ENCODE data around the gene LMAN1L. TPM values are rescaled to one million over a fixed set of nuclear protein-coding genes. Genes with fewer than 3 reads are reported as not detected.
"Not testable (repeated sequence)": the region's sequence is repeated elsewhere in the genome, so short reads cannot be mapped to it uniquely, and the experiment has no call there.

Gene LMAN1L
- total RNA-seq, 1 donor from 2014 or later: not detected

DNA sequence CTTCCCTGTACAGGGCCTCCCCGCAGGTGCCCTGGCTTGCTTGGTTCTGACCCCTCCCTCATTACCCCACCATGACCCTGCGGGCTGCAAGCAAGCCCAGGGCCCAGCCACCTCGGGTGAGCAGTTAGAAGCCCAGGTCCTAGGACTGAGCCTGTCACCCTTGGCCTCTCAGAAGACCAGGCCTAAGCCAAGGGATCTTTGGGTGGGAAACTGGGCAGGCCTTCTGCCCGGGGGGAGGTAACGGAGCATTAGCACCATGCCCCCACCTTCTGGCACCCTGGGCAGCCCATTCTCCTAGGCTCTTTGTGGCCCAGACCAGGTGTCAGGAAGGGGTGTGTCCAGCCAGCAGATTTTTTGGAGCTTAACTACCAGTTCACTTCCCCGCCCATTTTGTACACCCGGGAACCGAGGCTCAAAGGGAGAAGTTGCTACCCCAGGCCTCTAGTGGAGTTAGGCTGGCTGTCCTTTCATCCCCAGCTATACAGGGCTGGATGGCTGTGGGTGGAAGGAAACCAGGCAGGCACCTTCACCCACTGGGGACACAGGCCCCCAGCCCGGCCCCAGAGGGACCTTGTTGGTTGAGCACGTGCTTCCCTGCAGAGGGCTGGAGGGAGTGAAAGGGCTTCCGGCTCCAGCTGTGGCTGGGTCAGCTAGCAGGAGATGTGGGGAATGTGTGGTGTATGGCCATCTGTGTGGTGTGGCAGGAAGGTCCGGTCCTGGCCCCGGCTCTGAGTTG lies 29.4 kb upstream of the LMAN1L start:
- no peak for DNase-seq (ENCODE audit: extremely low spot score, unreplicated experiment)
- peaks cover 60% of the 10 kb centered on the region for H3K4me1 Mint-ChIP-seq (ENCODE audit: unreplicated experiment)

DNA sequence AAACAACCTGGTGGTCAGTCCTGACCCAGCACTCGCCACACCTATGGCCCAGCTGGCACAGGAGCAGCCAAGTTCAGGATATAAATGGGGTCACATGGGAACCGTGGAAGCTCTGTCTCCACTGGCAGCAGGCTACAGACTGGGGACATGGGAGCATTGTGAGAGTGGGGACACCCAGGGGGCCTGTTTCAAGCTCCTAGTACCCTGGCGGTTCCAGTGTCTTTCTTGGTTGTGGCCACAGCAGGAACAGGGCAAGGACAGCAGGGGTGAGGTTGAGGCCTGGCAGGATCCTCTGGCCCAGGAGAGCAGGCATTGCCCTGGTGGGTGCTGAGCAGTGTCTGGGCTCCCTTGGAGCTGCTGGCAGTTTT lies 28.8 kb upstream of the LMAN1L start:
- Mint-ChIP-seq H3K9me3 (ENCODE audit: unreplicated experiment) (no peaks in the 10 kb centered on the region), H3K27ac (ENCODE audit: unreplicated experiment) (peak overlapping the region; percentile 79), H3K4me3 (ENCODE audit: unreplicated experiment) (peak overlapping the region; percentile 81), H3K27me3 (ENCODE audit: unreplicated experiment) (no peaks in the 10 kb centered on the region), H3K4me1 (ENCODE audit: unreplicated experiment) (peaks cover 62% of the 10 kb centered on the region), H3K36me3 (ENCODE audit: unreplicated experiment) (no peaks in the 10 kb centered on the region)
- no peak for DNase-seq (ENCODE audit: extremely low spot score, unreplicated experiment)
- TF ChIP-seq, protein P1, sequence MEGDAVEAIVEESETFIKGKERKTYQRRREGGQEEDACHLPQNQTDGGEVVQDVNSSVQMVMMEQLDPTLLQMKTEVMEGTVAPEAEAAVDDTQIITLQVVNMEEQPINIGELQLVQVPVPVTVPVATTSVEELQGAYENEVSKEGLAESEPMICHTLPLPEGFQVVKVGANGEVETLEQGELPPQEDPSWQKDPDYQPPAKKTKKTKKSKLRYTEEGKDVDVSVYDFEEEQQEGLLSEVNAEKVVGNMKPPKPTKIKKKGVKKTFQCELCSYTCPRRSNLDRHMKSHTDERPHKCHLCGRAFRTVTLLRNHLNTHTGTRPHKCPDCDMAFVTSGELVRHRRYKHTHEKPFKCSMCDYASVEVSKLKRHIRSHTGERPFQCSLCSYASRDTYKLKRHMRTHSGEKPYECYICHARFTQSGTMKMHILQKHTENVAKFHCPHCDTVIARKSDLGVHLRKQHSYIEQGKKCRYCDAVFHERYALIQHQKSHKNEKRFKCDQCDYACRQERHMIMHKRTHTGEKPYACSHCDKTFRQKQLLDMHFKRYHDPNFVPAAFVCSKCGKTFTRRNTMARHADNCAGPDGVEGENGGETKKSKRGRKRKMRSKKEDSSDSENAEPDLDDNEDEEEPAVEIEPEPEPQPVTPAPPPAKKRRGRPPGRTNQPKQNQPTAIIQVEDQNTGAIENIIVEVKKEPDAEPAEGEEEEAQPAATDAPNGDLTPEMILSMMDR (IDR thresholded peaks at IDR 0.05): no peak

More for the DNA sequence above, 29.4 kb upstream of the LMAN1L start:
- Mint-ChIP-seq H3K9me3 (ENCODE audit: unreplicated experiment) (no peaks in the 10 kb centered on the region), H3K36me3 (ENCODE audit: unreplicated experiment) (no peaks in the 10 kb centered on the region), H3K27ac (ENCODE audit: unreplicated experiment) (peak overlapping the region; percentile 79), H3K4me3 (ENCODE audit: unreplicated experiment) (peak overlapping the region; percentile 81), H3K27me3 (ENCODE audit: unreplicated experiment) (no peaks in the 10 kb centered on the region)
- TF ChIP-seq, protein P1 (IDR thresholded peaks at IDR 0.05): no peak

DNA sequence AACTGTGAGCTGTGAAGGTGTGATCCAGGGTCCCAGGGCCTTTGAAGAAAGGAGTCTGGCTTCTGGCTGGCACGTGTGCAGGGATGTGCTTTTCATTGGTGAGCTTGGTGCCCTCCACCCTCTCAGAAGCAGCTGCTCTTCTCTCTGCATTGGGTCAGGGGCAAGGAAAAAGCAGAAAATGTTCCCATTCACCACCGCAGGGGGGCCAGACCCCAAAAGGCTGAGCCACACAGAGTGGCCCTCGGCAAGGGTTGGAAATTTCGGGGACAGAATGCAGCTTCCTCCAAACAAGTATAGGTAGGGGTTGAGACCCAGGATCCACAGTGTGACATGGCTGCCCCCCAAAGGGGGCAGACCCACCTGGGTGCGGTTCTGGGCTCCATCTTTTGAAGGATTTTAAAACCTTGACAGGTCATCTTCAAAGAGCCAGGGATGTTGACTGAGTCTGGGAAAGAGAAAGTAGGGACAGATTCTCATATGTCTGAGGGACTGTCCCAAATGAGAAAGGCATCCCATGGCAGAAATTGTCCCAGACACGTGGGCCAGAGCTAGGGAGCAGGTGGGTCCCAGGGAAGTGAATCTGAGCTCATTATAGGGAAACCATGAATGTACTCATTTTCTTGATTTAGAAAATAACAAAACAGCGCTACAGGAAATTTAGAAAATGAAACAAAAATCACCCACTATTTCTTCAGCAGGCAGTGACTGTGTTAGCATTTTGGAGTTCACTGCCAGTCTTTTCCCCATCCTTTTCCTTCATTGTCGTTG lies 28.0 kb upstream of the LMAN1L start:
- H3K36me3 Mint-ChIP-seq (ENCODE audit: unreplicated experiment): no peaks in the 10 kb centered on the region
- peaks cover 68% of the 10 kb centered on the region for H3K4me1 Mint-ChIP-seq (ENCODE audit: unreplicated experiment)
- DNase-seq (ENCODE audit: extremely low spot score, unreplicated experiment): no peak
- TF ChIP-seq, protein P1 (IDR thresholded peaks at IDR 0.05): no peak
- peak overlapping the region; percentile 29 for H3K27ac Mint-ChIP-seq (ENCODE audit: unreplicated experiment)
- H3K9me3 Mint-ChIP-seq (ENCODE audit: unreplicated experiment): no peaks in the 10 kb centered on the region
- no peak overlapping the region for H3K4me3 Mint-ChIP-seq (ENCODE audit: unreplicated experiment)
- no peaks in the 10 kb centered on the region for H3K27me3 Mint-ChIP-seq (ENCODE audit: unreplicated experiment)

DNA sequence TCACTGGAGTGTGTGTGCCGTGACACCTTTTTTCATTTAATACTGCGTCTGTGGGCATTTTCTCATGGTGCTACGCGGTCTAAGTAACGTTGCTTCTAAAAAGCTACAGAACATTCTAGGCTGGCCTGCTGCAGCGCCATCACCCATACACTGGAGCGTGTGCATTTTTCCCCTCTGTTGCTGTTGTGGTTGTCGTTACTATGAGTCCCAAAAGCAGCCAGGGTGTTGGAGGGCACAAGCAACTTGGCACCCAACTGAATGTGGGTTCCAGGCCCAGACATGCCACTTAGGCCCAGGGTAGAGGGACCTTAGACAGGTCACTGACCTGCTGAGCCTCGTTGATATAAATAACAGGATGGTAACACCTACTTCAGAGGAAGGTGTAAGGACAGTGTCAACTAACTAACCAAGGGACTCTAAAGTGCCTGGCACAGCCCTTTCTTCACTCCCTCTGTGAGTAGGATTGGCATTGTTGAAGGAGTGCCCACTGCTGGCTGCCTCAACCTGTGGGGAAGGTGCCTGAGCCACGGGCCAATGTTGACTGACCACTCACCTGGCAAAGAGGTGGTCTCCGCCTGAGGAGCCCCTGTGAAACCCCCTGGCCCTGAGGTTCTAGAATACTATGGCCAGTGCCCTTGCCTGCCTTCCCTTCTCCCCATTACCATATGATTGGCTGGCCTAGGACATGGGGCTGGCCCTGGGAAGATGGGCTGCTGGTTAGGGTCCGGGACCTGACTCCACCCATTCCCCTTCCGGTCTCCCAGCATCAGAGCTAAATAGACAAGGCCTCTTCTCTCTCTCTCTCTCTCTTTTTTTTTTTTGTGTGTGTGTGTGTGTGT lies 27.2 kb upstream of the LMAN1L start:
- Mint-ChIP-seq H3K27me3 (ENCODE audit: unreplicated experiment) (no peaks in the 10 kb centered on the region), H3K4me1 (ENCODE audit: unreplicated experiment) (peaks cover 73% of the 10 kb centered on the region), H3K4me3 (ENCODE audit: unreplicated experiment) (no peak overlapping the region), H3K27ac (ENCODE audit: unreplicated experiment) (peak overlapping the region; percentile 29), H3K9me3 (ENCODE audit: unreplicated experiment) (no peaks in the 10 kb centered on the region), H3K36me3 (ENCODE audit: unreplicated experiment) (no peaks in the 10 kb centered on the region)
- TF ChIP-seq, protein P1 (IDR thresholded peaks at IDR 0.05): no peak
- no peak for DNase-seq (ENCODE audit: extremely low spot score, unreplicated experiment)

DNA sequence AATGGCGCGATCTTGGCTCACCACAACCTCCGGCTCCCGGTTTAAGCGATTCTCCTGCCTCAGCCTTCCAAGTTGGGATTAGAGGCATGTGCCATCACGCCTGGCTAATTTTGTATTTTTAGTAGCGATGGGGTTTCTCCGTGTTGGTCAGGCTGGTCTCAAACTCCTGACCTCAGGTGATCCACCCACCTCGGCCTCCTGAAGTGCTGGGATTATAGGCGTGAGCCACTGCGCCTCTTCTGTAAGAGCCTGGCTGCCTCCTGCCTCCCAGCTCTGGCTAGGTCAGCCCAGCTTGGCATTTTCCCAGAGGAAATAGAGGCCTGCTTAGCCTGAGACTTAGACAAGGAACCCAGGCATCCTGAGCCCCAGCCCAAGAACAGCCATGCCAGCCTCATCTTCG lies 26.6 kb upstream of the LMAN1L start:
- not testable (repeated sequence) for DNase-seq (ENCODE audit: extremely low spot score, unreplicated experiment); H3K36me3 Mint-ChIP-seq (ENCODE audit: unreplicated experiment); H3K27ac Mint-ChIP-seq (ENCODE audit: unreplicated experiment); H3K27me3 Mint-ChIP-seq (ENCODE audit: unreplicated experiment); H3K4me3 Mint-ChIP-seq (ENCODE audit: unreplicated experiment); H3K9me3 Mint-ChIP-seq (ENCODE audit: unreplicated experiment)
- H3K4me1 Mint-ChIP-seq (ENCODE audit: unreplicated experiment): peaks cover 76% of the 10 kb centered on the region
